H1 (cell line): ENCODE measurements around the gene GRK6. TPM values are rescaled to one million over a fixed set of nuclear protein-coding genes. Genes with fewer than 3 reads are reported as not detected.

Experiments
- ASH2L ChIP-seq: fragments of 200-600, 300-600 bp; sonication (generic); IDR thresholded peaks from one replicate; pipeline ENCODE4 v1.7.1; 2017; ENCODE audit warnings: low read length
- GTF2F1 ChIP-seq: IDR thresholded peaks from 2 replicates; pipeline ENCODE4 v1.6.1; 2012; ENCODE audit warnings: low read depth, low read length, improper control_type of control experiment, borderline replicate concordance
- POLR2AphosphoS5 ChIP-seq: IDR thresholded peaks from 2 replicates; pipeline ENCODE4 v1.6.1; 2011; ENCODE audit warnings: low read depth, low read length
- SIN3A ChIP-seq, 2 experiments: IDR thresholded peaks in 1 of 2; conservative IDR thresholded peaks in 1 of 2; 2 replicates each; pipeline ENCODE4 v1.6.1; 2011 to 2012; ENCODE audit warnings: low read length in 2 of 2, improper control_type of control experiment in 1 of 2, low read depth in 1 of 2, mild to moderate bottlenecking in 1 of 2
- polyA plus RNA-seq, 7 experiments: library from polyadenylated mRNA; depleted of rRNA in 3 of 7; stranded (reverse) in 5 of 7; unstranded in 2 of 7; fragments of >200 nt in 5 of 7; fragments of 200-250 nt in 2 of 7; gene quantifications; 1 replicate in 5 of 7; 2 replicates in 1 of 7; 4 replicates in 1 of 7; pipeline versions ENCODE4 v1.2.1 to v1.2.3, GENCODE V29; 2011 to 2013; ENCODE audit warnings: missing spikeins in 2 of 7, mixed read lengths in 2 of 7
- total RNA-seq: library from RNA; stranded (reverse); fragmentation: NEBNext Ultra II Directional; extraction: Animal tissue kit (Norgen Biotek cat#: 25700); gene quantifications from 2 replicates; pipeline ENCODE4 v1.2.1, GENCODE V29; 2021

The GRK6 gene
- total and polyA plus RNA-seq, 2 of the 8 experiments (the other 6 are each of a cell fraction or from before 2014, with no cell fraction given): 31.8 to 57.8 TPM

DNA sequence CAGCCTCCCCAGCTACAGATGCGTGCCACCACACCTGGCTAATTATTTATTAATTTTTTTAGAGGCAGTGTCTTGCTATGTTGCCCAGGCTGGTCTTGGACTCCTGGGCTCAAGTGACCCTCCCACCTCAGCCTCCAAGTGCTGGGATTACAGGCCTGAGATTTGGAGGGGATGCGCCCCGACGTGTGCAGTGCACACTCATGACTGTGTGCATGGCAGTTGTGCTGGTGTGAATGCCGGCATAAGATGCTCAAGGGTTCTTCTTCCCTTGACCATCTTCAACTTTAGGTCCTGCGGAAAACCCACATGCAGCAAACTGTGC is 45.7 kb upstream of the GRK6 start (continued):
- TF ChIP-seq SIN3A (conservative IDR thresholded peaks at IDR 0.05 in 1 of 2, IDR thresholded peaks at IDR 0.05 in 1 of 2; ENCODE audit: low read depth in 1 of 2, low read length in 2 of 2) (no peak), ASH2L (no peak), GTF2F1 (no peak), POLR2AphosphoS5 (no peak)
